ENCODE measurements around the gene PTCH1.

PTCH1 gene

GRCh38 chr9:95511952-95512708, 4.6 kb downstream of the PTCH1 start (continued):
- TF ChIP-seq ZNF140 (tag by site-specific recombination; IDR thresholded peaks at IDR 0.05) (no peak), REPIN1 (tag by site-specific recombination; IDR thresholded peaks at IDR 0.05; ENCODE audit: low read depth) (no peak), BCL6B (tag by site-specific recombination; IDR thresholded peaks at IDR 0.05) (no peak), KLF9 (tag by site-specific recombination; IDR thresholded peaks at IDR 0.05; ENCODE audit: low read depth) (no peak), ZNF571 (tag by site-specific recombination; IDR thresholded peaks at IDR 0.05) (no peak), ZNF19 (tag by site-specific recombination; IDR thresholded peaks at IDR 0.05; ENCODE audit: low read depth) (no peak), ZNF366 (tag by site-specific recombination; conservative IDR thresholded peaks at IDR 0.05) (no peak), HOXC10 (CRISPR knock-in tag; IDR thresholded peaks at IDR 0.05) (no peak), ZNF433 (tag by site-specific recombination; IDR thresholded peaks at IDR 0.05; ENCODE audit: low read depth) (no peak), ZNF600 (tag by site-specific recombination; IDR thresholded peaks at IDR 0.05) (peak; percentile 71; the same call in 1 of the 2 replicates), ZIC2 (tag by site-specific recombination; IDR thresholded peaks at IDR 0.05) (no peak), ZSCAN5A (tag by site-specific recombination; IDR thresholded peaks at IDR 0.05) (no peak), ZNF624 (tag by site-specific recombination; IDR thresholded peaks at IDR 0.05) (no peak), ZNF169 (tag by site-specific recombination; IDR thresholded peaks at IDR 0.05) (no peak), ZBTB6 (tag by site-specific recombination; IDR thresholded peaks at IDR 0.05) (peak; percentile 30; the same call in 1 of the 2 replicates), ZNF266 (tag by site-specific recombination; IDR thresholded peaks at IDR 0.05; ENCODE audit: low read depth) (no peak), ZNF274 (IDR thresholded peaks at IDR 0.05; ENCODE audit: low read length) (no peak), ZNF274 (tag by site-specific recombination; IDR thresholded peaks at IDR 0.05; ENCODE audit: borderline replicate concordance) (no peak), ZNF292 (tag by site-specific recombination; IDR thresholded peaks at IDR 0.05; ENCODE audit: borderline replicate concordance, low read depth) (no peak), ZNF18 (tag by site-specific recombination; IDR thresholded peaks at IDR 0.05) (no peak), ZNF239 (tag by site-specific recombination; IDR thresholded peaks at IDR 0.05) (no peak), ZNF48 (tag by site-specific recombination; IDR thresholded peaks at IDR 0.05) (no peak)
- TF ChIP-seq, protein P1, sequence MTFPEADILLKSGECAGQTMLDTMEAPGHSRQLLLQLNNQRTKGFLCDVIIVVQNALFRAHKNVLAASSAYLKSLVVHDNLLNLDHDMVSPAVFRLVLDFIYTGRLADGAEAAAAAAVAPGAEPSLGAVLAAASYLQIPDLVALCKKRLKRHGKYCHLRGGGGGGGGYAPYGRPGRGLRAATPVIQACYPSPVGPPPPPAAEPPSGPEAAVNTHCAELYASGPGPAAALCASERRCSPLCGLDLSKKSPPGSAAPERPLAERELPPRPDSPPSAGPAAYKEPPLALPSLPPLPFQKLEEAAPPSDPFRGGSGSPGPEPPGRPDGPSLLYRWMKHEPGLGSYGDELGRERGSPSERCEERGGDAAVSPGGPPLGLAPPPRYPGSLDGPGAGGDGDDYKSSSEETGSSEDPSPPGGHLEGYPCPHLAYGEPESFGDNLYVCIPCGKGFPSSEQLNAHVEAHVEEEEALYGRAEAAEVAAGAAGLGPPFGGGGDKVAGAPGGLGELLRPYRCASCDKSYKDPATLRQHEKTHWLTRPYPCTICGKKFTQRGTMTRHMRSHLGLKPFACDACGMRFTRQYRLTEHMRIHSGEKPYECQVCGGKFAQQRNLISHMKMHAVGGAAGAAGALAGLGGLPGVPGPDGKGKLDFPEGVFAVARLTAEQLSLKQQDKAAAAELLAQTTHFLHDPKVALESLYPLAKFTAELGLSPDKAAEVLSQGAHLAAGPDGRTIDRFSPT (tag by site-specific recombination; IDR thresholded peaks at IDR 0.05), result no peak

Data from HEK293 (cell line).